Measurements from ENCODE around the gene NR3C2.
"Not testable (repeated sequence)": the region's sequence is repeated elsewhere in the genome, so short reads cannot be mapped to it uniquely, and the experiment has no call there.

Gene NR3C2

GRCh38 chr4:148152868-148153625, 289.2 kb downstream of the NR3C2 start:
- DNase-seq = no peak

GRCh38 chr4:148151806-148152205, 290.4 kb downstream of the NR3C2 start:
- DNase-seq = no peak

- no peak for DNase-seq
Observed at GRCh38 chr4:148145475-148145874, 296.7 kb downstream of the NR3C2 start.

- no peak for DNase-seq
Observed at GRCh38 chr4:148143174-148143573, 299.0 kb downstream of the NR3C2 start.

GRCh38 chr4:148141501-148141900, 300.7 kb downstream of the NR3C2 start:
- no peak for DNase-seq

GRCh38 chr4:148126825-148127224, 315.4 kb downstream of the NR3C2 start:
- no peak for DNase-seq

GRCh38 chr4:148124512-148124911, 317.7 kb downstream of the NR3C2 start:
- no peak for DNase-seq

- not testable (repeated sequence) for DNase-seq
Observed at GRCh38 chr4:148123161-148123560, 319.1 kb downstream of the NR3C2 start.

GRCh38 chr4:148120216-148120615, 322.0 kb downstream of the NR3C2 start:
- DNase-seq = no peak

- DNase-seq = no peak
Observed at GRCh38 chr4:148118633-148119032, 323.6 kb downstream of the NR3C2 start.

GRCh38 chr4:148118179-148118578, 324.0 kb downstream of the NR3C2 start:
- DNase-seq = no peak

- no peak for DNase-seq
Observed at GRCh38 chr4:148116969-148117368, 325.2 kb downstream of the NR3C2 start.

- no peak for DNase-seq
Observed at GRCh38 chr4:148116264-148116663, 325.9 kb downstream of the NR3C2 start.

GRCh38 chr4:148114436-148114835, 327.8 kb downstream of the NR3C2 start:
- no peak for DNase-seq

- no peak for DNase-seq
Observed at GRCh38 chr4:148112231-148112982, 329.8 kb downstream of the NR3C2 start.

GRCh38 chr4:148110169-148110568, 332.0 kb downstream of the NR3C2 start:
- DNase-seq = no peak

- DNase-seq = no peak
Observed at GRCh38 chr4:148109216-148109615, 333.0 kb downstream of the NR3C2 start.

- DNase-seq = no peak
Observed at GRCh38 chr4:148108766-148109165, 333.4 kb downstream of the NR3C2 start.

GRCh38 chr4:148103597-148104355, 338.4 kb downstream of the NR3C2 start:
- DNase-seq = no peak

- no peak for DNase-seq
Observed at GRCh38 chr4:148101790-148102189, 340.4 kb downstream of the NR3C2 start.

- DNase-seq = no peak
Observed at GRCh38 chr4:148101235-148101634, 341.0 kb downstream of the NR3C2 start.

GRCh38 chr4:148097801-148098200, 344.4 kb downstream of the NR3C2 start:
- DNase-seq = no peak

GRCh38 chr4:148095346-148095923, 346.8 kb downstream of the NR3C2 start:
- DNase-seq = no peak

Data from T-helper 9 cell (primary cell).